T1000 (cell line): ENCODE measurements around the gene MBNL2.

Experiments used
- DNase-seq: peaks from one replicate; lab custom pipeline; 2025; ENCODE audit warnings: mixed read lengths; lab: John Stamatoyannopoulos, UW

The MBNL2 gene

DNA sequence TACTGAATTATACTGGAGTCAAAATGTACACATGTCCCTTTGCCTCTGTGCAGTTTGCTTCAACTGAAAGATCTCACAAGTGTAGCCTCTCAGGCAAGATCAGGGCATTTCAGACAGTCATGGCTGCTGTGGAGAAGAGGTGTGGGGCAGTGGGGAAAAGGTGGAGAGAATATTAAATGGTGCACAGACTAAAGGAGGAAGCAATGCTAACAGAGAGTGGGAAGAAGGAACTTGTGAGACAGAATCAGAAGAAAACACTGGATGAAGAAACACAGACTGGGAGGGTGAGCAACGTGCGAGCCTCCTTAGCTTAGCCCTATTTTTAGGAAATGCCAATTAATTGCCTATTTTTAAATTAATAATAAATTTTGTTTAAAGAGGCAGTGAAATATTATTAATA is 162.2 kb downstream of the MBNL2 start:
- DNase-seq: no peak

DNA sequence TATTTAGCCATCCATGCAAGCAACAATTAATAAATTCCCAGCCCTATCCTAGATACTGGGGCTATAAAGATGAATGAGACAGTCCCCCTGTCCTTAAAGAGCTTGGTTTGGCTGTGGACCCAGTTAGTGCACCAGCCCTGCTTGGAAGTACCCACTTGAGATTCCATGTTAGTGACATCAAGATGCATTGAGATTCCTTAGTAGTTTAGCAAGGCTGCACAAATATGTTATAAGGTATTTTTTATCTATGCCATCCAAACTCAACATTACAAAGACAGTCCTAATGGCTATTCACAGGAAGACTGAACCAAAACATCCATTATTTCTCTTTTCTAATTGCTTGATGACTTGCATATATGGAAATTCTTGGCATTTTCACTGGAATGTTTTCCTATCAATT is 163.0 kb downstream of the MBNL2 start:
- DNase-seq: no peak

DNA sequence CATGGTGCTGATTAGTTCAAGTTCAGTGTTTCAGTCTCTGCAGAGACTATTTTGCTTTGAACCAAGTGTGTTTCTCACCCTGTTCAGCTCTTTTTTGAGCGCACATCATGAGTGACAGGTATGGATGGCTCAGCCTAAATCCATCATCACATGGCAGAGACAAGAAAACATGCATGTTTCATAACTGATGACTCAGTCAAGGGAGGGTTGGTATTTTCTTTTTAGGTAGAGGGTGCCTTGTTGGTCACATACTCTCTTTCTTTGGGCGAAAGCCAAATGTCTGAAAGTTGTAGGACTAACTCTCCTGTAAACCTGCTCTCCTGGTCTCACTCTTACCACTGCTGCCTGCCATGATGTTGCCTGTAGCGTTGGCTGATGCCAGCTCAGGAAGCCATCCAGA is 163.7 kb downstream of the MBNL2 start:
- no peak for DNase-seq

DNA sequence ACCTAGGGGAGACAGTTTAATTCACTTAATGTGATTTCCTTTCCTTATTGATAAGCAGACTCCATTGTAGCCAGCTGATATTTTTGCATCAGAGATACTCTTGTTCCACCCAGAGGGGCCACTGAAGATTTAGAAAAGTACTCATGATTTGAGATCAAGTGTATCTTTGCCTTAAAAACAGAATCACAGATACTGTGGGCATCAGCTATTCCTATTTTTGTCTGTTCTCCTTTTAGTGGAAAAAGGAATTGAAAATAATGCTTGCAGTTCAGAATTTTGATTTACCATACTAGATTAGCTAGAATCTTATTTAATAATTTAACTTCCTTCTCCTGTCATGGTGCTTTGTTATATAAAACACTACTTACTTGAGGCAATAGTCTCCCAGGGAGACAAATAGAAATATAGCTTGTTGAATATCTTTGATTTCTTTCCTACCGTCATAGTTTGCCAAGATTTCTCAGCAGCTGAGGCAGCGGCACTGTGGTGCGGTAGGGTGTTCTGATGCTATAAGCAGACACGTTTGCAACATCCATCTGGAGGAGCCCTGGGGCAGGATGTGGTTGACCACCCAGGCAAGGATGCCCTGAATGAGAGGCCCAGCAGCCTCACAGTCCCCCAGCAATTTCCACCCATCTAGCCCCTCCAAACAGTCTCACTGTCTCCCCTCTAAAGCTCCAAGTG is 164.8 kb downstream of the MBNL2 start:
- no peak for DNase-seq

DNA sequence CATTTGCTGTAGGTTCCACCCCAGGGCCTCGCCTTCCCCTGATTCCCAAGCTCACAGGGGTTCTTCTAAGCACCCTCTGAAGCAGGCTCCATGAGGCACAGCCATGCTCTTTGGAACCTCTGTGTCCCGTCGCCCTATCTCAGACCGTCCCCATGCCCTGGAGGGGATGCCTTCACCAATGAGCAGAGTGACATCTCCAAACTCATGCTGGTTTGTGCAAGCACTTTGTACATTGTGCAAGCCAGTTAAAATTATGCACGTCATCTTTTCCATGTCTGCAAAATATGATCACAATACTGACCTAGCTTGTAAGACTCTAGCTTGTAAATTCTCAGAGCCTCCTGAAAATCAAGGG is 165.3 kb downstream of the MBNL2 start:
- DNase-seq: no peak

DNA sequence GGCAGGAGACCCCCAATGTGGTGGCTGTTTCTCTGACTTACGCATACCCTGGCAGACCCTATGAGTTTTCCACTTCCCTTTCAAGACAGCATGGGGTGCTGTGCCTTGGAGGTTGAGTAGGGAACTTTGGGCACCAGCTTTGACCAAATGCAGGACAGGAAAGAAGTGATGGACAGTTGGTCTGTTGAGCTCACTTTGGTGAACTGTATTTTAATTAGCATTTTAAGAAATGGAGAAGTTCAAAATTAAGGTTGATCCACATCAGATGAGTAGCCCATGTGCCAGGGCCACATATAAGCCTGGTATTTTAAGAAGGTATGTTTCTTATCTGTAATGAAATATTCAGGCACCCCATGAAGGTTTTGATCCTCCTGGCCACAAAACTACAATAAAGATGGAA is 165.8 kb downstream of the MBNL2 start:
- DNase-seq: no peak

DNA sequence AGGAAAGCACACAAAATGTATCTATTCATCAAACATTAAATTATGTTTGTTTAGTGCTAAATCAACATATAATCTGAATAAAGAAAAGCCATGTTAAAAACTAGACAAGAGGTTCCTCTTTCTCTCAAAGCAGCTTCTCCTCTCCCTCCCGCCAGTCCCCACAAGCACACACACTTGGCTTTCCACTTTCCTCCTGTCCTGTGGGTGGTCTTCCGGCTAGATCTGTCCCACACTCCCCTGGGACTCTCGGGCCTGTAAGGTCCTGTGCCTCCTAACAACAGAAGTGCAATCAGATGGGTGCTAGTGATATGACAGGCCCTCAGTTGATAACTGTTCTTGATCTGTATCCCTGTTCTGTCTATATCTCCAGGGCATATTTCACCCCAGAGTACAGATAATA is 166.2 kb downstream of the MBNL2 start:
- DNase-seq: no peak

DNA sequence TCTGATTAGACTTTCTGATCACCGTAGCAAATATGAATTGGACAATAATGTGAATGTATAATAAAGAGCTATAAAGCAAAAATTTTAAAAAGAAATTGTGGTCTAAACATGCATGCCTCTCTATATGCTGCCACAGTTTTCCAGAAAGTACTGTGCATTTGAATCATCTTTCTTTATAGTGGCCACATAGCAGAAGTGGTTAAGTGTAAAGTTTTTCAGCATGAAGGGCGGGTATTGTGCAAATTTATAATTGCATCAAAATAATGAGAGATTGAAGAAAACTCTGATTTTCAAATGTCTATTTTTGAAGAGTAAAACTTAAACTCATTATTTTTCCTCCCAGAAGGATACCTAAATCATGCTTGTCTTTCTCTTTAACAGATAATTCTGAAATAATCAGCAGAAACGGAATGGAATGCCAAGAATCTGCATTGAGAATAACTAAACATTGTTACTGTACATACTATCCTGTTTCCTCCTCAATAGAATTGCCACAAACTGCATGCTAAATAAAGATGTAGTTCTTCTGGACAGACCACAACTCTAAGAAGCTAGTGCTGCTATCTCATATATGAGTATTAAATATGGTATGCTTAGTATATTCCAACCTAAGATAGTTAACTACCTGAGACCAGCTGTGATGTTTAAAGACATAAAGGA is 168.9 kb downstream of the MBNL2 start:
- no peak for DNase-seq

DNA sequence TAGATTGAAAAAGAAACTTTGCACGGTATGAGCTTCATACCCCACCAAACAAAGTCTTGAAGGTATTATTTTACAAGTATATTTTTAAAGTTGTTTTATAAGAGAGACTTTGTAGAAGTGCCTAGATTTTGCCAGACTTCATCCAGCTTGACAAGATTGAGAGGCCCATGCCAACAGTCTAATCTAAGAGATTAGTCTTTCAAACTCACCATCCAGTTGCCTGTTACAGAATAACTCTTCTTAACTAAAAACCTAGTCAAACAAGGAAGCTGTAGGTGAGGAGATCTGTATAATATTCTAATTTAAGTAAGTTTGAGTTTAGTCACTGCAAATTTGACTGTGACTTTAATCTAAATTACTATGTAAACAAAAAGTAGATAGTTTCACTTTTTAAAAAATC is 169.9 kb downstream of the MBNL2 start:
- no peak for DNase-seq

DNA sequence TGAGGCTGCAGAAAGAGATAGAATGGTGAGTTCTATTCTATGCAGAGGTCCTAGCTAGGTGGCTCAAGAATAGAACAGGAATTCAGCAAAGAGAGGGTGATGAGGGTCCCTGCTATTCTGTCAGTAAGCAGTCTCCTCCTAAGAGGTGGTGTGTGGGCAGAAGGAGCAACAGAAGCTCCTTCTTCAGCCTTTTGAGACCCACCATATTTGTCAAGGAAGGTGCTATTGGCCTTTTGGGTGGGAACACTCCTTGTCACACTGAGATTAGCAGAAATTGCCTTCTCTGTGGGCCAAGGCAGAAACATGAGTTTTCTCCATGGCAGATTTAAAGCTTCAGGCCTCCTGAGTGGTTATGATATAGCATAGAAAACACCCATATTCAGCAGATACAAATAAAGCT is 172.4 kb downstream of the MBNL2 start:
- DNase-seq: no peak

DNA sequence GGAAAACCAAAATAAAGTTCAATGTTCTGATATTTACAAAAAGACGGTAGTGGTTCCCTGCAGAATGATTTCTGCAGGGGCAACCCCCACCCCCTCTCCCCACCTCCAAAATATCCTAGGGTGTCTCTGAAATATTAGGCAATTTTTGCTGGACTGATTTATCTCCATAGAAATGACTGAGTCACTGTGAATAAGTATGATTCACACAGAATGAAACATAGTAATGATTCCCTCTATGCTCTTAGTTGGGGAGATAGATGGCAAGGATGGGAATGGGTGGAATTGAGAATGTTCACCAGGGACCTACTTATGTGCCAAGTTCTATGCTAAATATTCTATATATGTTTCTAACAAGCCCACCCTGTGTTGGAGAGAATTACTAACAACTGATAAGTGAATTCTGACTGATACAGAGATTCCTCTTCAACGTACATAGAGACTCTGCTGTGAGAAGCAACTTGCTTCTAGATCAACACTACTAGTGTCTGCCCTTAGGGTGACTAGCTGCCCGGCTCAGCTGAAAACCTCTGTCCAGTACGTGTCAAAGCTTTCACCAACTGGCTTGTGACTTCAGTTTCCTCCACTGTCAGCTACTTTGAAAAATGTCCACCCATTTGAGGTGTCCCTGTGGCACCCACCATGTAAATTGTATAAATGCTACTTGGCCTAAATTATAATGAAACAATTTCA is 173.5 kb downstream of the MBNL2 start:
- no peak for DNase-seq

DNA sequence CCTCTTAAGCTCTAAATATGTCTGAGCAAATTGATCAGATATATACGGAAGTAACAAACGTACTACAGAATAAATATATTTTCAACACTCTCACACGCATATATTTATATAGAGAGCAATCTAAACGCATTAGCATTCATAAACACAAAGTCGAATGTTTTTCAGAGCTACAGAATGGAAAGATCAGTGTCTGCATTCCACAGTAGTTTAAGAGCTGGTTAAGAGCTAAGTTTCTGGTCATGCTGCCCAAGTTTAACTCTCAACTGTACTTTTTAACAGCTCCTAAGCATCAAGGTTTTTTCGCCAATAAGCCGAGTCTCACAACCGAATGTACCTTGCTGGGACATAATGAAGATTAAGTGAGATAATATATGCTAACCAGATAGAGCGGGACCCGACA is 175.1 kb downstream of the MBNL2 start:
- DNase-seq: no peak

DNA sequence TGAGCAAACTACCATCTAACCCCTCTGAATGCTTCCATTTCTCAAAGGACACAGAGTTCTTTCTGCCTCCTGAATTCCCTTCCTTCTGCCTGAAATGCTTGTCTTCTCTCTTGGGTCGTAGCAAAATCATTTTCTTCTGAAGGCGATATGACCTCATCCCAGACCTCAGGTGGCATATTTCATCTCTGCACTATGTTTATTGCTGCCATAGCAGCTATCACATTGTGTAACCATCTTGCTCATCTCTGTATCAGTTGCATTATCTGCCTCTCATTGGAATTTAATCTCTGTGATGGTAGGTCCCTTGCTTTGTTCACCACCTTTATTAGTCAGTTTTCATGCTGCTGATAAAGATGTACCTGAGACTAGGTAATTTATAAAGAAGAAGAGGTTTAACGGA is 179.3 kb downstream of the MBNL2 start:
- DNase-seq: no peak

DNA sequence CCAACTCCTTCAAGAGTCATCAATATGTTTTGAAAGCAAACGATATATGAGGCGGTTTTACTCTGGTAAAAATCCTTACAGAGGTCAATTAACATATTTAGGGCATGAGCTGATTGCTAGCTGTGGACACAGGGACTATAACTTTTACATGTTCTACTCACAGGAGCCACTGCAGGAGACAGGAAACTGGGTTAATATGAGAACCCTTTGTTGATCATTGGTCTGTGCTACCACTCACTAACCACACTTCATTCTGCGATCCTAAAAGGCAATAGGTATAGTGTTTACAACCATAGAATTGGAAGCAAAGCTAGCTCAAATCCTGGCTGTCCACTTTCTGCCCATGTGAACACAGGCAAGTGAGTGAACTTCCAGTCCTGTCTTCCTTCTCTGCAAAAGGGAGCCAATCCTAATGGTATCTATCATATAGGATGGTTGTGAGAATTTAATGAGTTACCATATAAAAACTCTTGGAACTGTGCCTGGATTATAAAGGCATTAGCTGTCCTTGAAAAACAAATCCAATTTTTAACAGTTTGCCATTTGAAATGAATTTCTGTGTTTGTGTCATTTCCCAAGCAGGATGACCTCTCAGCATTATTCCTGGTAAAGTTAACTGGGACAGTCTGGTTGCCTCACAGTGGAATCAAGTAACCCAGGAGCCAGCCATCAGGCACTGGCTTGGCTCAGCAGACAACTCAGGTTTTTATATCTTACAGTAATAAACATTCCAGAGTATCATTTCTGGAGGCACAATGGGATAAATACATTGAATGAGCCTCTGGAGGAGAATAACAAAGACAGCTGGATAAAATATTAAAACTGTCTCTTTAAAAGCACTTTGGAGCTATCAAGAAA is 182.0 kb downstream of the MBNL2 start:
- no peak for DNase-seq

DNA sequence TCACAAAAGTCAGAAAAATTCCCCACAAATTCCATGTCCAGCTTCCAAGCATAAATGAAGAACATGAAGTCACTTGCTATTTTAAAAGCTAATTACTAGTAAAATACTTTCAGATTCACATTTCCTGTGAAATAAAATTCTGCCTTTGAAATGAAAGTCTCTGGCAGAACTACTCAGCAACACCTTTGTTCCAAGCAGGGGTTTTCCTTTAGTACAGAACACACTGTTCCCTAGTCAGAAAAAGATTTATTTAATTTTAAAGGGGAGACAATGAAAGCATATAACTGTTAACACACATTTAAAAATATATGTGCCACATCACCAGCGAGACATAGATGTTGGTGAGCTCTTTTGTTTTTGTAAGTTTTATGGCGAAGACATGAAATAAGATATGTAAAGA is 185.4 kb downstream of the MBNL2 start:
- DNase-seq: no peak

DNA sequence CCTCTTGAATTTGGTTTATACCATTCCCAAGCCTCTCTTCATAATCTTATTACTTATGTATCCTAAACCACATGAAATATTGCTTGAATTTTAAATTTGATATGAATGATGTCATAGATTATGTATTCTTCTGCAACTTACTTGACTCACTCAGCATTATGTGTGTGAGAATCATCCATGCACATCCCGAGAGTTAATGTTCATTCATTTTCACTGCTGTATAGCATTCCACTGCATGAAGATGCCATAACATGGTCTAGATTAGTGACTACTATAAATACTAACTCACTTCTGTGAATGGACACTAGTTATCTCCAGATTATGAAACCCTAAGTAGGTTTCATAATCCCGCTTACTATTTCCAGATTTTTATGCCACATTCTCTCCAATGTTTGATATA is 186.8 kb downstream of the MBNL2 start:
- no peak for DNase-seq

DNA sequence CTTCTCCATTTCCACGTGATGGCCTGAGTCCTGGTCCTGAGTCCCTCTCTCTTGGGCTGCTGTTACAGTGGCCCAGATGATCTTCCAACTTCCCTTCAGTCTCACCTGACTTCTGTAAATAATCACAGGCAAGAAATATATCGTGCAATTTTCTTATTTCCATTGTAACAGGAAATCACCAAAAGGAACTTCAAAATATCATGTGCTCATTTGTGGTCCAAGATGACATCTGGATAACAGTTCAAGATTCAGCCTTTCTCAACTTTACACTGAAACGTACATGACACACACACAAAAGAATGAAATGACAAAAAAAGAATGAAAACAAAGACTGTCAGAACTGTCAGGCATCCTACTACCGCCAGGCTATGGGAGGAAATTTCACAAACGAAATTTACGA is 189.9 kb downstream of the MBNL2 start:
- no peak for DNase-seq

DNA sequence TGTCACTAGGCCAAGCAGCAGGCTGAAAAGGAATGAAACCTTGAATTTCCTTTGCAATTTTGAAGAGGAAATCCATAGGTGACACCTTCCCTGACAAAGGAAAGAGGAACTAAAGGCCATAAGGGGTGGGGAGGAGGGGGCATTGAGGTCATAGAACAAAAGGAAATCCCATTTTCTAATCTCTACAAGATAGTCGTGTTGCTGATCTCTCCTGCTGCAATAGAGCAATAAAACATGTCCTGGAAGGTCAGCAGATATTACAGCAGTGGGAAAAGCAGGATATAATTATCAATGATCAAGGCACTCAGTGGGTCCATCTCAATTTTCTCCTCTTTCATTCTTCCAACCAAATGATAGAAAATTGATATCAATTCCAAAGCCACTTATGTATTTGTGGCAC is 191.6 kb downstream of the MBNL2 start:
- DNase-seq: no peak

DNA sequence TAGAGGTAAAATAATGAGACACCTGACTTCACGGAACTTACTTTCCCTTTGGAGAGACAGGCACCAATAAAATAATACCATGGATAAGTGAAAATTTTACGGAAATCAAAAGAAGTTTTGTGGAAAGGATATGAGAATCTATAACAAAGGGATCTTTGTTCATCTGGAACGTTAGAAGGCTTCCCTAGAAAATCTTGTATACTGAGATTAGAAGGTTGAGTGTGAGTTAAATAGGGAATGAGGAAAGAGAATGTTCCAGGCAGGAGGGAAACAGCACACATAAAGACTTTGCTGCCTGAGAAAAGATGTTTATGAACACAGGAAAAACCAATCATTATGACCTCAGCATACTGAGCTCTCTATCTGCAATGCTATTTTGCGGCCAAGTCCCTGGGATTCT is 192.3 kb downstream of the MBNL2 start:
- no peak for DNase-seq

DNA sequence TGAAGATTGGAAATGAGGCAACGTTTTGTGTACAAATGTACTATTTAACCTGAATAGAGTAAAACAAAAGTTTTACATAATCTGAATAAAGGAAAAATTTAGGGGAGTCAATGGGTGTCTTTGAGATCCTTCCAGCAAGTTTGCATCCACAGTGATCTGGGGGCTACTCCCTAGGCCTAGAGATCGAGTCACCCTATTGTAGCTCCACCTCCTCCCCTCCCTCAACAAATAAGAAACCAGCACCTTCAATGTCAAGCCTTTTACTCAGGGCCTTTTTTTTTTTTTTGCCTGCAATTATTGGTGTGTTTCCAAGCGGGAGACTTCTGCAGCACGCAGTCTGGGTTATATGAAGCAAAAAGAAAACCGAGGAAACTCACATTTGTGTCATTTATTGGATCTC is 195.6 kb downstream of the MBNL2 start:
- DNase-seq: no peak

DNA sequence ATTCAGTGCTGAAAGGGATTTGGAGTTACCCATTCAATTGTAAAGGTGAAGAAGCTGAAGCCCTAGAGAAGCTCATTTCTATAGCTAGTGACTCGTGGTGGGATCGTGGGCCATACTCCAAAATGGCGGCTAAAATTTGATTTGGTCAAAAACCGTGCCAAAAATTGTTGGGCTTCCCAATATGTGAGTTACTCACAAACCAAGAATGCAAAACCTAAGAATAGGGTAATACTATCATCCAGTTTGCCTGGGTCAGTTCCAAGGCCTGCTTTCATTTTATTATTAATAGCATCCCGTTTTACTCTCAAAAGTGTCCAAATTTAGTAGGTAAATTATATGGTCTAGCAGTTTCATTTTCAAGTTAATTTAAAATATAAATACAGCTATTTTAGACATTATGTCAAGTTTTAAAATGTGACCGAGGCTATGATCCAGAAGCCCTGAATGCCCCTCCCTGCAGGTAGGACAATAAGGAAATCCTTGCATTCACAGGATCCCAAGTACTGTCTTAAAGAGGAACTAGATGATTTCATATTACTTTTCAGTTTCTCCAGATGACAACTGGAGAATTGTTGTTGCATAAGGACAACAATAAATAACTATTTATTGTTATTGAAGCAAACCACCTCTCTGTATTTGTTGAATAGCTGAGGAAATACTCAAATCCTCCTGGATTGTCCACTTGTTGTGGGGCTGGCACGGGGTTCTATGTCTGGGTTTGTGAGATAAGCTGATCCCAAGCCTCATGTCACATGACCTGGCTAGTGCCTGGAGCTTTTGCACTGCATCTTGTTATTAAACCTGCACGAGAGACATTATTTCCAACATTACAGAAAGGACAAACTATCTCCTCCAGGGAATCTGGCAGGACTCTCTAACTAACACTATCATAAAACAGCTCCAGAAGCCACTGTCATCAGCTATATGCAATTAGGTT is 200.3 kb downstream of the MBNL2 start:
- no peak for DNase-seq
